ENCODE results near the gene DIPK1B. TPM values are rescaled to one million over a fixed set of nuclear protein-coding genes. Genes with fewer than 3 reads are reported as not detected.

Gene DIPK1B
- 163 and 188 TPM in 2 replicates for total RNA-seq
- polyA plus RNA-seq, result 162 and 190 TPM in 2 replicates

DNA sequence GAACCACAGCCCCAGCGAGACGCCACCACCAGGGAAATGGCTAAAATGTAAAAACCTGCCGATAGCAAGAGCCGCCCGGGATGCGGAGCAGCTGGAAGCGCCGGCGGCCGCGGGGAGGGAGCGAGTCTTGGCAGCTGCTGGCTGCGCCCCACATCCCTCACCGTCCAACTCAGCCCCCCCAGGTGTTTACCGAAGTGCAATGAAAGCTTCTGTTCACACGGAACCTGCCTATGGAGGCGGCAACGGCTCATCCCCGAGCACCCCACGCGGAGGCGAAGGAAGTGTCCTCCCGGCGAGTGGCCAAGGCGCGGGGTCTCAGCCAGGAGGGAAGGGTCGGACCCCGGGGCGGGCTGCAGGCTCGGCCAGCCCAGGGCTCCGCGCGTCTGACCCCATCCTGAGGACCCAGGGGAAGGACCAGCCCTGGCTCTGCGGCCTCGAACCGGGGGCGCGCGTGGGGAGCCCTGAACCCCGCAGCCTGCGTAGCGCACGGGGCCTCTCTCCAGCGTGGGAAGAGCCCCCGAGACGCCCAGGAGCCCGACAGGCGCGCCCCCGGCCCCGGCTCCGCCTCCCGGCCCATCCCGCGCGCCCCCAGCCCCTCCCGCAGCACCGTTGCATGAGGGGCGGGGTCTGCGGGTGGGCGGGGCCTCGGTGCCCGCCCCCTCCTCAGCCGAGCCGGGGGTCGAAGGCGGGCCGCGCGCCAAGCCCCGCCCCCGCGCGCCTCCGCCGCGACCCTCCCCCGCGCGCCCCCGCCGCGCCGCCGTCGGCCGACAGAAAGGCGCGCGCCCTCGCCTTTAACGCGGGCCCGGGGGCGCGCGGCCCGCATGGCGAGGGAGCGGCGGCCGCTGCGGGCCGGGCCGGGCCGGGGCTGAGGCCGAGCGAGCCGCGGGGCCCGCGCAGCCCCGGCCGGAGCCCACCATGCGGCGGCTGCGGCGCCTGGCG lies at the start of gene DIPK1B:
Gene DIPK1B, plus strand, starts transcription at position 822 of the 939 bp plus-strand sequence. Its CDS starts 94 bp downstream, at position 916.
- Histone ChIP-seq H3K4me1 (ENCODE audit: low read depth) (peaks cover 10% of the 10 kb centered on the region), H3K36me3 (peaks cover 2% of the 10 kb centered on the region), H3K9me3 (ENCODE audit: low read depth) (no peaks in the 10 kb centered on the region), H3K4me3 (peak within 1 kb of the TSS; percentile 88), H3K27ac (peak within 1 kb of the TSS; percentile 54), H3K27me3 (no peaks in the 10 kb centered on the region)
- no peak for TF ChIP-seq CTCF (IDR thresholded peaks at IDR 0.05; ENCODE audit: low read depth, low read length)
- DNase-seq (ENCODE audit: low read depth in 1 of 2, low spot score in 1 of 2), result peak in 1 of 2 donors; percentile 80

- peak in 1 of 2 donors; percentile 52 for DNase-seq (ENCODE audit: low read depth in 1 of 2, low spot score in 1 of 2)
- TF ChIP-seq CTCF (IDR thresholded peaks at IDR 0.05; ENCODE audit: low read depth, low read length), result no peak
- Histone ChIP-seq H3K9me3 (ENCODE audit: low read depth) (no peaks in the 10 kb centered on the region), H3K36me3 (no peaks in the 10 kb centered on the region), H3K27me3 (no peaks in the 10 kb centered on the region), H3K27ac (no peak within 1 kb of the TSS), H3K4me3 (no peak within 1 kb of the TSS), H3K4me1 (ENCODE audit: low read depth) (peaks cover 12% of the 10 kb centered on the region)
Measured at GRCh38 chr9:136662656-136663581, 49.5 kb upstream of the DIPK1B start, which contains the start of gene EGFL7. Gene EGFL7, plus strand, starts transcription at chr9:136662916. Its CDS starts 5,367 bp downstream, at chr9:136668283.

DNA sequence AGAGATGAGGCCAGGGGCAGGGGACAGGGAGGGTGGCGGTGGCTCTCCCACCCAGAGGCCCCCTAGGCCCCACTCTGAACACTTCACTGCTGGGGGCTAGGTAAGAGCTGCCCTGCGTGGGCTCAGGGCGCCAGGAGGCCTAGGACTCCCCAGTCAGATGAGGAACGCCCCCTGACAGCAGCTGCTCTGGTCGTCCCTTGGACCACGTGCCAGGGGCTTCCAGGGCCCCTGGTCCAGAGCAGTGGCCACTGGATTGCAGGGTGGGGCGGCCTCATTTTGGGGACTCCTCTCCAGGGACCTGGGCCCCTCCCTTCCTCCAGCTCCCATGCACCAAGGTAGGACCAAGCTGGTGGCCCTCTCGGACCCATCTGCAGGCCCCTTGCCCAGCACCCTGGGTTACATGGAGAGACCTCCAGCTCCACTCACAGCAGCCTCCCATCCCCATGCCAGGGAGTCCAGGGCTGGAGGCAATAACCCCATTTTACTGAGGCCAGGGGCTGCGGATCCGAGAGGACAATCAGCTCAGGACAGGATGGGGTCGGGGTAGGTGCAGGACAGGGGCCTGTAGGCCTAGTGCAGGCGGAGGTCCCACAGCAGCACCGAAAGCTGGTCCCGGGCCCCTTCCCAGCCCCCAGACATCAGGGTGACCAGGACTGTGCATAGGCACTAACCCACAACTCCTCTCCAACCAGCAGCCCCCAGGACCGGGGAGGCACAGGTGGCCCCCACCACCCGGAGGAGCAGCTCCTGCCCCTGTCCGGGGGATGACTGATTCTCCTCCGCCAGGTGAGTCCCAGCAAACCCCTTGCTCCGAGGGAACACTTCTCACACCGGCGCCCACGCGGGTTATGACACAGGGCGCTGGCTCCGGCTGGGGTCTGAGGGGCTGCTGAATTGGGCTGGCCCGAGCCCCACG lies 48.1 kb upstream of the DIPK1B start:
- Histone ChIP-seq H3K27ac (no peak overlapping the region), H3K9me3 (ENCODE audit: low read depth) (no peaks in the 10 kb centered on the region), H3K4me3 (no peak overlapping the region), H3K27me3 (no peaks in the 10 kb centered on the region), H3K36me3 (no peaks in the 10 kb centered on the region), H3K4me1 (ENCODE audit: low read depth) (peaks cover 12% of the 10 kb centered on the region)
- no peak for TF ChIP-seq CTCF (IDR thresholded peaks at IDR 0.05; ENCODE audit: low read depth, low read length)
- no peak for DNase-seq (ENCODE audit: low read depth in 1 of 2, low spot score in 1 of 2)

GRCh38 chr9:136665111-136665703 lies 47.2 kb upstream of the DIPK1B start:
- Histone ChIP-seq H3K4me1 (ENCODE audit: low read depth) (peaks cover 12% of the 10 kb centered on the region), H3K4me3 (no peak overlapping the region), H3K36me3 (no peaks in the 10 kb centered on the region), H3K27ac (no peak overlapping the region), H3K27me3 (no peaks in the 10 kb centered on the region), H3K9me3 (ENCODE audit: low read depth) (no peaks in the 10 kb centered on the region)
- peak; percentile 35 to 49 for DNase-seq (ENCODE audit: low read depth in 1 of 2, low spot score in 1 of 2)
- TF ChIP-seq CTCF (IDR thresholded peaks at IDR 0.05; ENCODE audit: low read depth, low read length), result peak; percentile 28
